Measurements from ENCODE around the gene COLEC12.

- TF ChIP-seq, protein P1, sequence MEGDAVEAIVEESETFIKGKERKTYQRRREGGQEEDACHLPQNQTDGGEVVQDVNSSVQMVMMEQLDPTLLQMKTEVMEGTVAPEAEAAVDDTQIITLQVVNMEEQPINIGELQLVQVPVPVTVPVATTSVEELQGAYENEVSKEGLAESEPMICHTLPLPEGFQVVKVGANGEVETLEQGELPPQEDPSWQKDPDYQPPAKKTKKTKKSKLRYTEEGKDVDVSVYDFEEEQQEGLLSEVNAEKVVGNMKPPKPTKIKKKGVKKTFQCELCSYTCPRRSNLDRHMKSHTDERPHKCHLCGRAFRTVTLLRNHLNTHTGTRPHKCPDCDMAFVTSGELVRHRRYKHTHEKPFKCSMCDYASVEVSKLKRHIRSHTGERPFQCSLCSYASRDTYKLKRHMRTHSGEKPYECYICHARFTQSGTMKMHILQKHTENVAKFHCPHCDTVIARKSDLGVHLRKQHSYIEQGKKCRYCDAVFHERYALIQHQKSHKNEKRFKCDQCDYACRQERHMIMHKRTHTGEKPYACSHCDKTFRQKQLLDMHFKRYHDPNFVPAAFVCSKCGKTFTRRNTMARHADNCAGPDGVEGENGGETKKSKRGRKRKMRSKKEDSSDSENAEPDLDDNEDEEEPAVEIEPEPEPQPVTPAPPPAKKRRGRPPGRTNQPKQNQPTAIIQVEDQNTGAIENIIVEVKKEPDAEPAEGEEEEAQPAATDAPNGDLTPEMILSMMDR (IDR thresholded peaks at IDR 0.05; ENCODE audit: poor library complexity), result no peak
- no peak for TF ChIP-seq EZH2phosphoT487 (IDR thresholded peaks at IDR 0.05; ENCODE audit: low read depth, severe bottlenecking, unreplicated experiment)
These were observed 180.8 kb downstream of the COLEC12 start for GRCh38 chr18:319720-320119.
